NCI-H446 treated with DMSO at 0.1 percent for 48 hours (cell line): Measurements from ENCODE around the gene NFATC1.

Experiments used
- DNase-seq: peaks from one replicate; lab custom pipeline; 2025; lab: John Stamatoyannopoulos, UW

NFATC1 gene

GRCh38 chr18:79405019-79405780, 9.5 kb downstream of the NFATC1 start:
- DNase-seq: no peak

DNA sequence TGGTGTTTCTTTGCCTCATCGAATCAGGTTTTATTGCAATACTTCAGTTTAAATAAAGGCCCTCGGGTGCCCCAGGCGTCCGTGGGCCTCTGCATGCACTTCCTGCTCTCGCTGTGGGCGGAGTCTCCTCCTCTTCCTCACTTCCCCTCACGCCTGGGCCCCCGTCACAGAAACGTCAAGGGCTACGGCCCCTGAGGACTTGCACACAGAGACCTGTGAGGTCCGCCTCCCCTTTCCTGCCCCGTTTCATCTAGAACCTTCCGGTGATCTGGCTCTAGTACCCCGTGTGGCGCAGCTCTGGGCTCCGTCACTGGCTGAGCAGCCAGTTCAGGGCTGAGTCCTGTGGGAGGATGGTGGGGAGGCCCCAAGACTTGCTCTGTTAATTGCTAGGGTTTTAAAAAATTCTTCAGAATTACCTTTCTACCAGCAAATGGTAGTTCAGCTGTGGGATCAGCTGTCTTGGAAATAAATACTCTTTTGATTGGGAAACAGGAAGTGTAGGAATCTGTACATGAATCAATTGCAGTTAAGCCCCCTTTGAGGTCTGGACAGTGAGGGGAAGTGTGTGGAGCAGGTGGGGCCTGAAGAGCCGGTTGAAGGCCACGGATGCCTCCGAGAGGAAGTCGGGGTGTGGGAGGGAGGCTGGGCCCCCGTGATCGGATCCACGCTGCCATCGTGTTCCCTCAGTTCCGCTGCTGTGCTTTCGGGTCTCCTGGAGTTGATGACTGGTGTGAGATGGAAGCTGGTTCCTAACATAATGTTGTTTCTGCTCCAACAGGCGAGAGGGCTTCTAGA, 10.2 kb downstream of the NFATC1 start:
- no peak for DNase-seq

DNA sequence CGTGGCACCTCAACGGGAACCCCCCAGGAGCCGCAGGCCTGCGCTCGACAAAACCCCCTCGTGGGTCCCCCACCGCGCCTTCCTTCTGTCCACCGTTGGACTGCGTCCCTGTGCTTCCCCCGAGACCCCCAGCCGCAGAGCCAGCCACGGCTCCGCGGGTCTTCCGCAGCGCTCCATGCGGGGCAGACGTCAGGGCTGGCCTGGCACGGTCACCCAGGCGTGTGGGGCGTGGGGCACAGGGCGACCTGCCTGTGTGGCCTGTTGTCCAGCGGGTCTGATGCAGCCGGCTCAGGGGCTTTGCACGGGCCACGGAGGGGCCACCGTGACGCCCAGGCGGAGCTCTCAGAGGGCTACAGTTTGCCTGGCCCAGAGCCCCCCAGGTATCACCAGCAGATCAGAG, 11.0 kb downstream of the NFATC1 start:
- no peak for DNase-seq

DNA sequence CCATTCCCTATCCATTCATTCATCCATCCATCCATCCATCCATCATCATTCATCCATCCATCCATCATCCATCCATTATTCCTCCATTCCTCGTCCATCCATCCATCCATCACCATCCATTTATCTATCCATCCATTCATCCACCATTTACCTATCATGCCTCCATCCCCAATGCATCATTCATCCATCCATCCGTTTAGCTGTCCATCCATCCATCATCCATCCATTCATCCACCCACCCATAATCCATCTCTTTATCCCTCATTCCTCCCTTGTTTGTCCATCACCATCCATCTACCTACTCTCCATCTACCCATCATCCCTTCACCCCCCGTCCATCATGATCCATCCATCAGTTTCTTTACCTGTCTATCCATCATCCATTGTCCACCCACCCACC, 13.6 kb downstream of the NFATC1 start:
- no peak for DNase-seq

DNA sequence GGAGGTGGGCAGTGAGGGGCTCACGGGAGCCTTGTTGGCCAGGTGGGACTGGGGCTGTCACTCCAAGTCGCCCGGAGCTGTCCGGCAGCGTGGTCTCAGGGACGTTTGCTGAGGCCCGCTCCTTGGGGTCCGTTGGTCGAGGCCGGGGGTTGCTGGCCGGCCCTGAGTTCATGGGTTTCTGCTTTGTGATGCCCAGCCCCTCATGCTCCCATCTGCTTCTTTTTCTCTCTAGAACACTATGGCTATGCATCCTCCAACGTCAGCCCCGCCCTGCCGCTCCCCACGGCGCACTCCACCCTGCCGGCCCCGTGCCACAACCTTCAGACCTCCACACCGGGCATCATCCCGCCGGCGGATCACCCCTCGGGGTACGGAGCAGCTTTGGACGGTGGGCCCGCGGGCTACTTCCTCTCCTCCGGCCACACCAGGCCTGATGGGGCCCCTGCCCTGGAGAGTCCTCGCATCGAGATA, 14.5 kb downstream of the NFATC1 start:
- DNase-seq: no peak

DNA sequence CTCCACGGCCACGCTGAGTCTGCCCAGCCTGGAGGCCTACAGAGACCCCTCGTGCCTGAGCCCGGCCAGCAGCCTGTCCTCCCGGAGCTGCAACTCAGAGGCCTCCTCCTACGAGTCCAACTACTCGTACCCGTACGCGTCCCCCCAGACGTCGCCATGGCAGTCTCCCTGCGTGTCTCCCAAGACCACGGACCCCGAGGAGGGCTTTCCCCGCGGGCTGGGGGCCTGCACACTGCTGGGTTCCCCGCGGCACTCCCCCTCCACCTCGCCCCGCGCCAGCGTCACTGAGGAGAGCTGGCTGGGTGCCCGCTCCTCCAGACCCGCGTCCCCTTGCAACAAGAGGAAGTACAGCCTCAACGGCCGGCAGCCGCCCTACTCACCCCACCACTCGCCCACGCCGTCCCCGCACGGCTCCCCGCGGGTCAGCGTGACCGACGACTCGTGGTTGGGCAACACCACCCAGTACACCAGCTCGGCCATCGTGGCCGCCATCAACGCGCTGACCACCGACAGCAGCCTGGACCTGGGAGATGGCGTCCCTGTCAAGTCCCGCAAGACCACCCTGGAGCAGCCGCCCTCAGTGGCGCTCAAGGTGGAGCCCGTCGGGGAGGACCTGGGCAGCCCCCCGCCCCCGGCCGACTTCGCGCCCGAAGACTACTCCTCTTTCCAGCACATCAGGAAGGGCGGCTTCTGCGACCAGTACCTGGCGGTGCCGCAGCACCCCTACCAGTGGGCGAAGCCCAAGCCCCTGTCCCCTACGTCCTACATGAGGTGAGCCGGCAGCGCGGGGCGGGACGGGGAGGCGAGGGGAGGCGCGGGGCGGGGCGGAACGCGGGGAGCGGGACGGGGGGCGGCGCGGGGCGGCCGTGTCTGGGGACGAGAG, 15.2 kb downstream of the NFATC1 start:
- no peak for DNase-seq

DNA sequence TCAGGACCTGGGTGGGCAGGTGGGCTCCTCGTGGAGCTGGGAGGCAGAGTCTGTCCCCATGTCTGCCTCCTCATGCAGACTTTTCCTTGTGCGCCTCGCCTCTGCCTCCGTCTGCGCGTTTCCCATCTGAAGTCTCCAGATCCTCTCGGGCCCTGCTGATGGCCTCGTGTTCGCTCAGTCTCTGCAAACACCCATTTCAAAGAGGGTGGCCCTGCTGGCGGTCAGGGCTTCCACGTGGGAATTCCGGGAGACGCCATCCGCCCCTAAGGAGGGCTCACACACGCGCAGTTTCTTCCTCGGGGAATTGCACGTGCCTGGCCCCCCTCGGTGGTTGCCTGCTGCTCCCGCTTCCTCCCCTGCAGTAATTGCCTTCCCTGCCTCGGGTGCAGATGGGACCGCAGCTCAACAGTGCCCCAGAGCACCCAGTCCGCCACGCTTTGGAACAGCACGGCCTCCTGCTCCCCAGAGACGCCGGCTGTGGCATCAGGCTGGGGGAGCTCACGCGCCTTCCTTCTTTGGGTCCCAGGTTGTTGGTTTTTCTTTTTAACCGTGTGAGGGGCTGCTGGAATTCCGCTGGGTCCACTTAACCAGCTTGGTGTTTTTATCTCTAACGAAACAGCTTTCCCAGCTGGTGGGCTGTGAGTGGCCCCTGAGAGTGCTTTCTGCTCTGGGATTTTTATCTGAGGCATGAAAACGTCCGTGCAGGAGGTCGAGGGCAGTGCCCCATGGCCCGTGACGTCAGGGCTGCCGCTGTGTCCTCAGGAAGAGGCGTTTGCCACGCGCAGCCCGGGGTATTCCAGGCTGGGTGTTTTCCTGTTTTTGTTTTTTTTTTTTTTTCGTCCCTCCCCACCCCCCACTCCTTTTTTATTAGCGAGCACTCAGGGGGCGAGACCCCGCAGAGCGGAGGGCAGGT, 16.1 kb downstream of the NFATC1 start:
- DNase-seq: no peak

- no peak for DNase-seq
Observed at GRCh38 chr18:79413025-79413424, 17.3 kb downstream of the NFATC1 start.

GRCh38 chr18:79413426-79413825, 17.7 kb downstream of the NFATC1 start:
- no peak for DNase-seq

GRCh38 chr18:79413901-79414300, 18.2 kb downstream of the NFATC1 start:
- DNase-seq: no peak

DNA sequence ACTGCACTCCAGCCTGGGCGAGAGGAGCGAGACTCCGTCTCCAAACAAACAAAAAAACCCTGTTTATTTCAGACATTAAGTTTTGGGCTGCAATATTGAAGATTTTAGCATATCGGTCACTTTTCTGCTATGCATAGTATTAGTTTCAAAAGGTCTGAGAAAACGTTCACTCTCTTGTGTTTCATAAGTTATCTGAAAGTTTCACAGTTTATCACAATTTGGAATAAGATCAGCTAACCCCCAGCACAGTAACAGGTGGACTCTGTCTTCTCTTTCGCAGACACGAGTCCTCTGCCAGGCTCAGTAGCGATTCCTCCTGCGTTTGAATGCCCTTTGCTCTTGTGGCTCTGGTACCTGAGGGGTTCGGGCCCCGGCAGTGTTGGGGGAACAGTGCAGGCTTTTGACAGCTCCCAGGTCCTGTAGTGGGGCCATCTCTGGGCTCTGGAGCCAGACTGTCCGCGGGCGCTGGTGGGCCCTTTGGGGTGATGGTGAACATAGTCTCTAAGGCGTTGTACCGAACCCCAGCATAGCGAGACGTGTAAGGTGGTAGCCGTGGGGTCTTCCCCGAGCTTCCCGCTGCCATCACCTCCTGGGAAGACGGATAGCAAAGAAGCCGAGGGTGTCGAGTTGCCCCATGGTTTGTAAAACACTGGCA, 20.4 kb downstream of the NFATC1 start:
- no peak for DNase-seq

- DNase-seq: no peak
Observed at GRCh38 chr18:79416677-79417052, 20.9 kb downstream of the NFATC1 start.

- DNase-seq: no peak
Observed at GRCh38 chr18:79418236-79418635, 22.5 kb downstream of the NFATC1 start.

DNA sequence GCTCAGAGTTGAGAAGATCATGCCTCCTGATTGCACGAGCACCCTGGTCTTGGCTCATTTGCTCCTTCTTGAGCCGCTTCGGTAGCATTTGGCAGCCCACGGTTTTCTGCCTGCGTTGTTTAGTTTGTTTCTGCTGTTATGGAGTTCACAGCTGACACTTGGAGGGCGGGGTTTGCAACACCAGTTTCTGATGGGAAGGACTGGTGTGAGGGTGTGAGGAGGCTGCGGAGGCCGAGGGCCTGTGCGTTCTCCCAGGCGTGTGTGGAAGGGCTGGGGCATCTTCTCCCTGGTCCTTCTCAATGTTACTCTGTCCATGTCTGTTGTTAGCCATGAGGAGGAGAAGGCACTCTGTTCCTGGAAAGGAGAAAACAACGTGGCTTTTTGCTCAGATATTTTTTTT, 22.9 kb downstream of the NFATC1 start:
- DNase-seq: no peak

DNA sequence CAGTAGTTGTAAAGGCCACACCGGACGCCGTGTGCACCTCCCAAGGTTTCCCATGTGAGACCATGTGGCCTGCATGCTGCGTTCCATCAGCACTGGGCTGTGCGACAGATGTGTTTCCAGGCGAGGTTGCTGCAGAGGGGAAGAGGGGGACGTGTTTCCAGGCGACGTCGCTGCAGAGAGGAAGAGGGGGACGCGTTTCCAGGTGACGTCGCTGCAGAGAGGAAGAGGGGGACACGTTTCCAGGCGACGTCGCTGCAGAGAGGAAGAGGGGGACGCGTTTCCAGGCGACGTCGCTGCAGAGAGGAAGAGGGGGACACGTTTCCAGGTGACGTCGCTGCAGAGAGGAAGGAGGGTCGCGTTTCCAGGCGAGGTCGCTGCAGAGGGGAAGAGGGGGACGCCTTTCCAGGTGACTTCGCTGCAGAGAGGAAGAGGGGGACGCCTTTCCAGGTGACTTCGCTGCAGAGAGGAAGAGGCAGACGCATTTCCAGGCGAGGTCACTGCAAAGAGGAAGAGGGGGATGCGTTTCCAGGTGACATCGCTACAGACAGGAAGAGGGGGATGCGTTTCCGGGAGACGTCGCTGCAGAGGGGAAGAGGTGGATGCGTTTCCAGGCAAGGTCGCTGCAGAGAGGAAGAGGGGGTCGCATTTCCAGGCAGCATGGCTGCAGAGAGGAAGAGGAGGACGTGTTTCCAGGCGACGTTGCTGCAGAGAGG, 24.5 kb downstream of the NFATC1 start:
- no peak for DNase-seq

GRCh38 chr18:79421275-79421857, 25.6 kb downstream of the NFATC1 start:
- no peak for DNase-seq

DNA sequence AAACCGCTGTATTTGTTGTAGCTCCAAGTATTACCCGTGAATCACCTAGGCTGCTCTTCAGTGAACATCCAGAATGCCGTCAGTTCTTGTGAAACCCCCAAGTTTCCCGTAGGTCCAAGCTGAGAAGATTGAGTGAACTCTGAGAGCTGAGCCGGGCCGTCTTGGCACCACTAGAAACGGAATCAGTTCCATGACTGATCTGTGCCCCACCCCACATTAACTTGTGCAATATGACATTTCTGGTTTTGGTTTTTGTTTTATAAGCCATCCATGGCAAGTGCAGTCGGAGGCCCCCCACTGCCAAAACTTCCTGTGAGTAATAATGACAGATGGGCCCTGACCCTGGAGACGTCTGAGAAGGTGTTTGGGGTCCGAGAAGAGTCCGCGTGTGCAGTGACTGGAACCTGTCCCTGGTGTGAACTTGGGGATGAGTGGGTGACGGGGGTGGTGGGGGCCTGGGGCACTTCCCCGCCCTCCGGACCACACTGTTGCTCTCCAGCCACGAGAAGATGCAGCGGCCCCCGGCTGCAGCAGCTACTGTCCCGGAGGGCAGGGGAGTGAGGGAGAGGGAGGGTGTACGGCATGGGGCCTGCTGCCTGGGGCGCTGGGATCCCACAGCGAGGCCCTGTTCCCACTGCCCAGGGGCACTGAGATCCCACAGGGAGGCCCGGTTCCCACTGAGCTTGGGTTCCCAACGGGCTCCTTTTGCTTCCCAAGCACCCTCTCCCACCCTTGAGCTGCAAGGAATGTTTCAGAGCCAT, 26.5 kb downstream of the NFATC1 start:
- no peak for DNase-seq

GRCh38 chr18:79422783-79423165, 27.0 kb downstream of the NFATC1 start:
- DNase-seq: no peak
